ENCODE results near the gene DBNL. TPM values are rescaled to one million over a fixed set of nuclear protein-coding genes. Genes with fewer than 3 reads are reported as not detected.

DBNL gene
- total RNA-seq, 3 donors from 2014 or later (not counting 1 experiment from before 2014, with no cell fraction given): 123 to 129 (median 129) TPM

DNA sequence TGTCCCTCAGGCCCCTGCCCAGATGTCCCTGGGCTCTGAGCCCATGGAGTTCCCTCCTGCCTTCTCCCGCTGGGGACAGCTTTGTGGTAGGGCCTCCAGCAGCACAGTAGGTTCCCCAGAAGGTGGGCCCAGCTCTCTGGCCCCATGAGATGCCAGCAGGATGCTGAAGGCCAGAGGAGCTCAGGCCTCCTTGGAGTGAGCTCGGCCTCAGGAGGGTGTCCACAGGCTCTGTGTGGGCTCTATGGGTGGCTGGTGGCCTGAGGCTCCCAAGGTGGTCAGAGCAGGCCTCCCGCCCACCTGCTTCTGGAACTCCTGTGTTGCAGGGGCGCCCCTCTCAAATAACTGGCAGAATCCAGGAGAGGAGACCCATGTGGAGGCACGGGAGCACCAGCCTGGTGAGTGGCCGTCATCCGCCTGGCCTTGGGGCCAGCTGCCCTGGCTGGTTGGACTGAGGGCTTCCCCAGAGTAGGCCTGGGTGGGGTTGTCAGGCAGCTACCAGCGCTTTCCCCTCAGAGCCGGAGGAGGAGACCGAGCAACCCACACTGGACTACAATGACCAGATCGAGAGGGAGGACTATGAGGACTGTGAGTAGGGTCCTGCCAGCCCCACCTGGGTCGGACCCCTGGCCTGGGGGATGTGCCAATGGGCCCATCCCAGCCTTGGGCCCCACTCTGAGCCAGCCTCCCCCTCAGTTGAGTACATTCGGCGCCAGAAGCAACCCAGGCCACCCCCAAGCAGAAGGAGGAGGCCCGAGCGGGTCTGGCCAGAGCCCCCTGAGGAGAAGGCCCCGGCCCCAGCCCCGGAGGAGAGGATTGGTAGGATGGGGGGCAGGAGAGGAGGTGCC, 62.8 kb downstream of the DBNL start:
- H3K4me1 Mint-ChIP-seq: peaks cover 7 to 12% of the 10 kb centered on the region in 2 donors
- WGBS (ENCODE audit: insufficient coverage): 92% methylated on average over 18 of the region's 18 CpGs

DNA sequence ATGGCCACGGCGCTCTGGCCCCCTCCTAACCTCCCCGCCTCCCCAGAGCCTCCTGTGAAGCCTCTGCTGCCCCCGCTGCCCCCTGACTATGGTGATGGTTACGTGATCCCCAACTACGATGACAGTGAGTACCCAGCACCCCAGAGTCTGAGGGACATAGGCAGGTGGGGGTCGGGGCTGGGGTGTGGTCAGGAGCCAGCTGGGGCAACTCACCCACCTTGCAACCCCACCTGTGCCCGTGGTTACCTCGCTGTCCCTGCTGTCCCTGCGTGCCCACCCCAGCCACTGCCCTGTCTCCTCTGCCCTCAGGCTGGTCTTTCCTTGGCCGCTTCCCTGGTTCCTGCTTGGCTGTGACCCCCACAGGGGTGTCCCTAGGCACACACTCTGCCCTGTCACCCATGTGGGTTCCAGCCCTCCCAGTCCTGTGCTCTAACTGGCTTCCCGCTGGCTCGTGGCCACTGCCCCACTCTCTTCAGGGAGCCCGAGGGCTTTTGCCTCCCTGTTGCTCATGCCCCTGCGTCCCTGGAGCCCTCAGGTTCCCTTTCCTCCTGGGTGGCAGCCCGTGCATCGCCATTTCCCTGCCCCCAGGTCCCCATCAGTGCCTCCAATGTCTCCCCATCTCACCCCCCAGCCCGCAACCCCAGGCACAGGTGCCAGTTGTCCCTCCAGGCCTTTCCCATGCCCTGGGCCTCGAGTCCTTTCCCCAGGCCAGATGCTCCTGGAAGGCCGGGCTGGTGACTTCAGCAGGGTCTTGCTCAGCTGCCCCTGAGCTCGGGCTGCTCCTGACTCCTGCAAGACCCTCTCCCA, 63.7 kb downstream of the DBNL start:
- Histone ChIP-seq H3K36me3 (ENCODE audit: control insufficient read depth, insufficient read depth, low read length) (no peaks in the 10 kb centered on the region), H3K27me3 (ENCODE audit: control insufficient read depth, insufficient read depth, low read length) (peaks cover 4% of the 10 kb centered on the region), H3K4me1 (ENCODE audit: control insufficient read depth, insufficient read depth, low read length) (peaks cover 20% of the 10 kb centered on the region), H3K4me3 (ENCODE audit: low read length) (no peak overlapping the region), H3K27ac (ENCODE audit: low read length) (no peak overlapping the region), H3K9me3 (ENCODE audit: control insufficient read depth, insufficient read depth, low read length) (no peaks in the 10 kb centered on the region)
- Mint-ChIP-seq H3K9me3 (no peaks in the 10 kb centered on the region), H3K27ac (no peak overlapping the region), H3K4me1 (peaks cover 7 to 11% of the 10 kb centered on the region in 2 donors), H3K27me3 (ENCODE audit: low read depth in 2 of 2) (peaks cover 0 to 6% of the 10 kb centered on the region in 2 donors), H3K4me3 (no peak overlapping the region), H3K36me3 (no peaks in the 10 kb centered on the region)
- ATAC-seq (no peak), DNase-seq (no peak)
- TF ChIP-seq, protein P1, sequence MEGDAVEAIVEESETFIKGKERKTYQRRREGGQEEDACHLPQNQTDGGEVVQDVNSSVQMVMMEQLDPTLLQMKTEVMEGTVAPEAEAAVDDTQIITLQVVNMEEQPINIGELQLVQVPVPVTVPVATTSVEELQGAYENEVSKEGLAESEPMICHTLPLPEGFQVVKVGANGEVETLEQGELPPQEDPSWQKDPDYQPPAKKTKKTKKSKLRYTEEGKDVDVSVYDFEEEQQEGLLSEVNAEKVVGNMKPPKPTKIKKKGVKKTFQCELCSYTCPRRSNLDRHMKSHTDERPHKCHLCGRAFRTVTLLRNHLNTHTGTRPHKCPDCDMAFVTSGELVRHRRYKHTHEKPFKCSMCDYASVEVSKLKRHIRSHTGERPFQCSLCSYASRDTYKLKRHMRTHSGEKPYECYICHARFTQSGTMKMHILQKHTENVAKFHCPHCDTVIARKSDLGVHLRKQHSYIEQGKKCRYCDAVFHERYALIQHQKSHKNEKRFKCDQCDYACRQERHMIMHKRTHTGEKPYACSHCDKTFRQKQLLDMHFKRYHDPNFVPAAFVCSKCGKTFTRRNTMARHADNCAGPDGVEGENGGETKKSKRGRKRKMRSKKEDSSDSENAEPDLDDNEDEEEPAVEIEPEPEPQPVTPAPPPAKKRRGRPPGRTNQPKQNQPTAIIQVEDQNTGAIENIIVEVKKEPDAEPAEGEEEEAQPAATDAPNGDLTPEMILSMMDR (IDR thresholded peaks at IDR 0.05): no peak
- intact Hi-C loops (cut with micrococcal nuclease): no loop called here
- WGBS (ENCODE audit: insufficient coverage): 86% methylated on average over 21 of the region's 21 CpGs

More for the DNA sequence above, 62.8 kb downstream of the DBNL start:
- Histone ChIP-seq H3K9me3 (ENCODE audit: control insufficient read depth, insufficient read depth, low read length) (no peaks in the 10 kb centered on the region), H3K36me3 (ENCODE audit: control insufficient read depth, insufficient read depth, low read length) (no peaks in the 10 kb centered on the region), H3K4me3 (ENCODE audit: low read length) (no peak overlapping the region), H3K4me1 (ENCODE audit: control insufficient read depth, insufficient read depth, low read length) (peaks cover 20% of the 10 kb centered on the region), H3K27ac (ENCODE audit: low read length) (no peak overlapping the region), H3K27me3 (ENCODE audit: control insufficient read depth, insufficient read depth, low read length) (peaks cover 4% of the 10 kb centered on the region)
- intact Hi-C loops (cut with micrococcal nuclease): no loop called here
- TF ChIP-seq, protein P1 (IDR thresholded peaks at IDR 0.05): no peak
- H3K4me3 Mint-ChIP-seq: no peak overlapping the region
- ATAC-seq: no peak
- H3K27me3 Mint-ChIP-seq (ENCODE audit: low read depth in 2 of 2): peaks cover 0 to 11% of the 10 kb centered on the region in 2 donors
- H3K9me3 Mint-ChIP-seq: no peaks in the 10 kb centered on the region
- no peak overlapping the region for H3K27ac Mint-ChIP-seq
- no peak for DNase-seq
- H3K36me3 Mint-ChIP-seq: no peaks in the 10 kb centered on the region

DNA sequence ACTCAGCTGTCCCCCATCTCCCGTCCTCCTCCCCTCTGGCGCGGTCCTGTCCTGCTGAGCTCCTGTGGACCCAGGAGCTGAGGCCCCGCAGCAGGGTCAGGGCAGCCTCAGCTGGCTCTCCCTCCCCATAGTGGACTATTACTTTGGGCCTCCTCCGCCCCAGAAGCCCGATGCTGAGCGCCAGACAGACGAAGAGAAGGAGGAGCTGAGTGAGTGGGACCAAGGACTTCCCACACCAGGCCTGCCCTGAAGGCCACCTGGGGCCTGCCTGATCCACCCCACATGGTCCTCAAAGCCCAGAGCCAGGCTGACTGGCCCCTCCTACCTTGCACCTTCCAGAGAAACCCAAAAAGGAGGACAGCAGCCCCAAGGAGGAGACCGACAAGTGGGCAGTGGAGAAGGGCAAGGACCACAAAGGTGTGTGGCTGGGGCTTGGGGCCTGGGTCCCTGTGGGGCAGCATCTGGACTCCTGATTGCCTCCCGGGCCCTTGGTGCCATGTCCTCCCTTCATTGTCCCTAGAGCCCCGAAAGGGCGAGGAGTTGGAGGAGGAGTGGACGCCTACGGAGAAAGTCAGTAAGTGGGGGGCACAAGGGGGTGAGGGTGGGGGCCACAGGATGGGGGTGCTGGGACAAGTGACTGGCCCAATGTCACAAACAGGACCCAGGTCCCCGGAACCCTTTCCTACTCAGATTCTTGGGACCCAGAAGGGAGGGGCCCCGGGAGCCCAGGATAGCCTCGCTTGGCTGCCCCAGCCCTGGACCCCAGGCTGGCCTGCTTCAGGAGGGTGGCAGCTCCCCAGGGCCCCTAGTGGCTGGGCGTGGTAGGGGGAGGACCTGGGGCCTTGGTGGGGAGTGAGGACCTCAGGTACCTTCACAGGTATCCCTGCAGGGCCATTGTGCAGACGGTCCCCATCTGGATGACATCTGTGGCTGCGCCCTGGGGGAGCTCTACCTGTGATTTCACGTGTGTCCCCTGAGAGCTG, 64.6 kb downstream of the DBNL start:
- no peaks in the 10 kb centered on the region for H3K36me3 ChIP-seq (ENCODE audit: control insufficient read depth, insufficient read depth, low read length)
- no peak overlapping the region for H3K4me3 ChIP-seq (ENCODE audit: low read length)
- H3K4me1 ChIP-seq (ENCODE audit: control insufficient read depth, insufficient read depth, low read length): peaks cover 15% of the 10 kb centered on the region
- H3K27ac ChIP-seq (ENCODE audit: low read length): no peak overlapping the region
- 86% methylated on average over 21 of the region's 21 CpGs for WGBS (ENCODE audit: insufficient coverage)
- ATAC-seq (no peak), DNase-seq (no peak)
- Mint-ChIP-seq H3K4me1 (peaks cover 7% of the 10 kb centered on the region in 2 donors), H3K27ac (no peak overlapping the region), H3K9me3 (no peaks in the 10 kb centered on the region), H3K36me3 (no peaks in the 10 kb centered on the region), H3K4me3 (no peak overlapping the region), H3K27me3 (ENCODE audit: low read depth in 2 of 2) (peaks cover 0 to 3% of the 10 kb centered on the region in 2 donors)
- peaks cover 4% of the 10 kb centered on the region for H3K27me3 ChIP-seq (ENCODE audit: control insufficient read depth, insufficient read depth, low read length)
- TF ChIP-seq, protein P1 (IDR thresholded peaks at IDR 0.05): no peak
- no peaks in the 10 kb centered on the region for H3K9me3 ChIP-seq (ENCODE audit: control insufficient read depth, insufficient read depth, low read length)
- intact Hi-C loops (cut with micrococcal nuclease): no loop called here

Data from natural killer cell (primary cell).